Endothelial cell of umbilical vein (primary cell): ENCODE data around the gene OPN1MW3.

Source experiments
- EZH2 ChIP-seq: IDR thresholded peaks from 2 replicates; pipeline ENCODE4 v1.6.1; 2012; ENCODE audit warnings: borderline replicate concordance, low read depth, mild to moderate bottlenecking, moderate library complexity, low read length, inconsistent platforms; ENCODE audit not compliant: severe bottlenecking
- POLR2A ChIP-seq: IDR thresholded peaks from 2 replicates; pipeline ENCODE4 v1.6.1; 2012; ENCODE audit warnings: low read depth, mild to moderate bottlenecking, control low read depth, low read length
- POLR2AphosphoS5 ChIP-seq: IDR thresholded peaks from 2 replicates; pipeline ENCODE4 v1.6.1; 2012; ENCODE audit warnings: low read depth, mild to moderate bottlenecking, control low read depth, low read length, moderate library complexity; ENCODE audit not compliant: insufficient read depth
- TF ChIP-seq, protein P1 (sequence below): IDR thresholded peaks from 2 replicates; pipeline ENCODE4 v1.6.1; 2011; ENCODE audit not compliant: insufficient read depth, insufficient read length
- TF ChIP-seq, protein P2 (sequence below), 2 donors: IDR thresholded peaks; 1 replicate in 1 of 2; 2 replicates in 1 of 2; pipeline ENCODE4 v1.5.1; 2011; ENCODE audit warnings: low read length in 2 of 2, mild to moderate bottlenecking in 2 of 2, moderate library complexity in 2 of 2, control low read depth in 1 of 2, inconsistent platforms in 1 of 2, low read depth in 1 of 2; ENCODE audit not compliant: insufficient read depth in 1 of 2; ENCODE audit errors: extremely low read depth in 1 of 2

DNA sequence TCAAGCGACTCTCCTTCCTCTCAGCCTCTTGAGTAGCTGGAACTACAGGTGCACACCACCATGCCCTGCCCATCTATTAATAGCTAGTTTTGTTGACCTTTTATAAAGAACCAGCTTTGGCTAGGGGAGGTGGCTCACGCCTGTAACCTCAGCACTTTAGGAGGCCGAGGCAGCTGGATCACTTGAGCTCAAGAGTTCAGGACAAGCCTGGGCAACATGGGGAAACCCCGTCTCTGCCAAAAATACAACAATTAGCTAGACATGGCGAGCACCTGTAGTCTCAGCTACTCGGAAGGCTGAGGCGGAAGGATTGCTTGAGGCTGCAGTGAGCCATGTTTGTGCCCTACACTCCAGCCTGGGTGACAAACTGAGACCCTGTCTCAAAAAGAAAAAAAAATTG lies 40.9 kb downstream of the OPN1MW3 start:
- TF ChIP-seq, protein P1, sequence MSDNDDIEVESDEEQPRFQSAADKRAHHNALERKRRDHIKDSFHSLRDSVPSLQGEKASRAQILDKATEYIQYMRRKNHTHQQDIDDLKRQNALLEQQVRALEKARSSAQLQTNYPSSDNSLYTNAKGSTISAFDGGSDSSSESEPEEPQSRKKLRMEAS = no peak
- TF ChIP-seq, protein P2, sequence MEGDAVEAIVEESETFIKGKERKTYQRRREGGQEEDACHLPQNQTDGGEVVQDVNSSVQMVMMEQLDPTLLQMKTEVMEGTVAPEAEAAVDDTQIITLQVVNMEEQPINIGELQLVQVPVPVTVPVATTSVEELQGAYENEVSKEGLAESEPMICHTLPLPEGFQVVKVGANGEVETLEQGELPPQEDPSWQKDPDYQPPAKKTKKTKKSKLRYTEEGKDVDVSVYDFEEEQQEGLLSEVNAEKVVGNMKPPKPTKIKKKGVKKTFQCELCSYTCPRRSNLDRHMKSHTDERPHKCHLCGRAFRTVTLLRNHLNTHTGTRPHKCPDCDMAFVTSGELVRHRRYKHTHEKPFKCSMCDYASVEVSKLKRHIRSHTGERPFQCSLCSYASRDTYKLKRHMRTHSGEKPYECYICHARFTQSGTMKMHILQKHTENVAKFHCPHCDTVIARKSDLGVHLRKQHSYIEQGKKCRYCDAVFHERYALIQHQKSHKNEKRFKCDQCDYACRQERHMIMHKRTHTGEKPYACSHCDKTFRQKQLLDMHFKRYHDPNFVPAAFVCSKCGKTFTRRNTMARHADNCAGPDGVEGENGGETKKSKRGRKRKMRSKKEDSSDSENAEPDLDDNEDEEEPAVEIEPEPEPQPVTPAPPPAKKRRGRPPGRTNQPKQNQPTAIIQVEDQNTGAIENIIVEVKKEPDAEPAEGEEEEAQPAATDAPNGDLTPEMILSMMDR (IDR thresholded peaks at IDR 0.05; ENCODE audit: extremely low read depth in 1 of 2, insufficient read depth in 1 of 2, low read depth in 1 of 2, low read length in 2 of 2) = no peak
- TF ChIP-seq POLR2A (no peak), POLR2AphosphoS5 (no peak), EZH2 (no peak)
